GM12874 (cell line): ENCODE data around the gene SLC24A4.
A peak's percentile ranks its signal among the peaks of the same experiment; 100 is the strongest.

Source experiments
- CTCF ChIP-seq: IDR thresholded peaks from 2 replicates; pipeline ENCODE4 v1.5.1; 2011; ENCODE audit warnings: low read depth, mild to moderate bottlenecking, control low read depth, low read length, moderate library complexity; ENCODE audit not compliant: insufficient read depth

The SLC24A4 gene

GRCh38 chr14:92336363-92336762 lies 13.4 kb downstream of the SLC24A4 start:
- TF ChIP-seq CTCF = no peak

DNA sequence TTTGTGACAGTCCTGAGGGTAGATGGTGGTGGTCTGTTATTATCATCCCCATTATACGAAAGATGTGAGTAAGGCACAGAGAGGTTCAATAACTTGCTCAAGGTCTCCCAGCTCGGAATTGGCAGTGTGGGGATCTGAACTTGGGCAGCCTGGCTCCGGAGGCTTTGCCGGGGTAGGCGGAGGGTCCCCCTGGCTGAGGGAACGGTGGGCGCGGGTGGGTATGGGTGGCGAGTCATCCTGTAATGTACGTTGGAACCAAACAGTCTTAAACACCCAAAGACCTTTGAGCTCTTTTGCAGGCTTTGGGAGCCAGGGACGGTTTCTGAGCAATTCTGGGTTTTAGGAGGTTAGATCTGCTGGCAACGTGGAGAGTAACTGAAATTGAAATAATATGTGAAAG lies 16.5 kb downstream of the SLC24A4 start:
- TF ChIP-seq CTCF = no peak

- no peak for TF ChIP-seq CTCF
Measured at GRCh38 chr14:92340071-92340470, 17.1 kb downstream of the SLC24A4 start.

DNA sequence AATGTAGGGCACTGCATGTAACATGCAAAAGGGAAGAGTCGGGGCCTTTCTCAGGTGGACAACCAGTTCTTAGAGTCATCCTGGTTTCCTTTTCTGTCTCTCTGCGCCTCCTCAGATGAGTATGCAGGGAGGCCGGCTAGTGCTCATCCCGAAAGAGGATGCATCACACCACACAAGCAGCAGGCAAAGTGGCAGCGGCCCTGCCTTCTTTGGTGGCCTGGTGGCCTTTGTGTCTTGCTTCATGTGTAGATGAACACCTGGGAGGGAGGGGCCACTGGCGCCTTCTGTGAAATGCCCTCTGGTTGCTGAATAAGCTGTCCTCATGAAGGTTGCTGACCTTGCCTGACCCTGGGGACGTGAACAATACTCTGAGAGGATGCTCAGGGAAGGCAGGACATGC lies 18.0 kb downstream of the SLC24A4 start:
- TF ChIP-seq CTCF = no peak

- no peak for TF ChIP-seq CTCF
Measured at GRCh38 chr14:92341791-92342190, 18.8 kb downstream of the SLC24A4 start.

DNA sequence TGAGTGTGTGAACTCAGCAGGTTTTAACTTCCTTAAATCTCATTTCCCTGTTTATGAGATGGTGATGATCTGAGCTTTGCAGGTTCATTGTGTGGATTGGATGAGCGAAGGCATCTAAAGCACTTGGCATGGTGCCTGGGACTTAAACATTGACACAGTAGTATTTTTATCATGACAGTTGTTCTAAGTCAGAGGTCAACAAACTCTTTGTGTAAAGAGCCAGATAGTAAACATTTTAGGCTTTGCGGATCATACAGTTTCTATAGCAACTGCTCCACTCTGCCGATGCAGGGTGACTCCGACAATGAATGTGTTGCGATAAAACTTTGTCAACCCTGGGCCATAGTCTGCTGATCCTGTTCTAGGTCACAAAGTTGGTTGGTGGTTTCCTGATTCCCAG lies 25.2 kb downstream of the SLC24A4 start:
- TF ChIP-seq CTCF = no peak

GRCh38 chr14:92351750-92352149 lies 28.8 kb downstream of the SLC24A4 start:
- no peak for TF ChIP-seq CTCF

DNA sequence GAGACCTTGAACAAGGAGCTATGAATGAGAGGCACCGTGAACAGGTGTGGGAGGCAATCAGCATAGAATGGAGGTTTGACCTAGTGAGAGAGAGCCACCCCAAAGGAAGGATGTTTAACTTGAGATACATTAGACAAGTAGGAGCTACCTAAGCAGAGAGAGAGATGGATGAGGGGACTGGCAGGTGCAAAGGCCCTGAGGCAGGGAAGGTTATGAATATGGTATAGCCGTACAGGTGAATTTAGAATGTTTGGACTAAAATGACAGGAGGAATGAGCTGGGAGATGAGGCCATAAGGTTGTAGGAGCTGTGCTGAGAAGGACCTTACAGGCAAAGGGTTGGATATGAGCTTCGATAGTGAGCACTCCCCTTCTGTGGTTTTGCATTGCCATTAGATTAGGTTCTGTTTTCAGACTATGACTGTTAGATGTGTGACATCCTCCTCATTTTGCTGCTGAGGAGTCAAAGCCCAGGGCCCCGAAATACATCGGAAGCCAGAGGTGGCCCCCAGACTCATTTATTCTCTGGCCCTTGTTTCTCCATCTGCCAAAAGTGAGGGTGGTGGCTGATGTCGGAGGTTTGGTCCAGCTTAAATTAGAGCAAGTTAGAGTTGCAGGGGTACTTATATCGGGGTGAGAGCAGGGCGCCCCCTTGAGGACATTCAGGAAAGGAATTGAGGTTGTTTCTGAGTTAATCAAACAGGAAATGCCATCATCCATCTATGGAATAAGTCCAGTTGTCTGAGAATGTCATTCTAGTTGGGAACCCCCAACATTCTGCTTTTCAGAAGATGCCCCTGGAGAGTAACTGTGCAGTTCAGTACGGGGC lies 29.4 kb downstream of the SLC24A4 start:
- peak; percentile 48; the same call in 1 of the 2 replicates for TF ChIP-seq CTCF
